WTC11 (cell line): ENCODE data around the gene NCLN.

ENCODE experiments used
- AR ChIP-seq: fragments of 250-450 bp; sonication (Bioruptor Pico); IDR thresholded peaks from 2 replicates; pipeline ENCODE4 v1.9.0; 2021; ENCODE audit warnings: mild to moderate bottlenecking
- CTCF ChIP-seq: fragments of 200-600 bp; IDR thresholded peaks from 2 replicates; pipeline ENCODE4 v1.8.0; 2022; ENCODE audit warnings: antibody characterized with exemption
- MLX ChIP-seq: sonication (generic); formaldehyde crosslinking; IDR thresholded peaks from 2 replicates; pipeline ENCODE4 v1.8.1; 2023; ENCODE audit warnings: mild to moderate bottlenecking, missing genetic modification reagents, moderate library complexity
- TCF7 ChIP-seq: sonication (generic); formaldehyde crosslinking; IDR thresholded peaks from 2 replicates; pipeline ENCODE4 v1.8.0; 2022; ENCODE audit warnings: mild to moderate bottlenecking, low read depth, missing genetic modification reagents, moderate library complexity
- TP53 ChIP-seq: sonication (generic); formaldehyde crosslinking; IDR thresholded peaks from 2 replicates; pipeline ENCODE4 v1.8.1; 2023; ENCODE audit warnings: mild to moderate bottlenecking, missing genetic modification reagents
- ZNF263 ChIP-seq: sonication (generic); formaldehyde crosslinking; IDR thresholded peaks from 2 replicates; pipeline ENCODE4 v1.8.1; 2022; ENCODE audit warnings: low read depth, mild to moderate bottlenecking, moderate library complexity, missing genetic modification reagents
- ZNF396 ChIP-seq: fragments of 250-450 bp; sonication (Bioruptor Pico); IDR thresholded peaks from 2 replicates; pipeline ENCODE4 v1.8.0; 2021; ENCODE audit warnings: mild to moderate bottlenecking, moderate library complexity, borderline replicate concordance
- ZNF416 ChIP-seq: fragments of 250-450 bp; sonication (Bioruptor Pico); IDR thresholded peaks from 2 replicates; pipeline ENCODE4 v1.9.0; 2021; ENCODE audit warnings: mild to moderate bottlenecking, inconsistent platforms

GRCh38 chr19:3233831-3234230 lies 48.1 kb downstream of the NCLN start:
- no peak for TF ChIP-seq TP53
- TF ChIP-seq TCF7 (CRISPR knock-in tag) = no peak
- TF ChIP-seq CTCF = no peak
- TF ChIP-seq AR (CRISPR knock-in tag) = no peak
- no peak for TF ChIP-seq ZNF263 (CRISPR knock-in tag)
- no peak for TF ChIP-seq MLX
- TF ChIP-seq ZNF396 (CRISPR knock-in tag) = no peak
- TF ChIP-seq ZNF416 = no peak
